Stimulated activated naive B cell treated with anti-CD40 and anti-IgM and Interleukin-4, amounts not matched to agents 10 μg/mL and 1 μg/mL and 100 μg/mL, for 72 hours (primary cell): ENCODE measurements around the gene SH3PXD2B.

Experiments
- ATAC-seq, 2 donors: fragments of 150-1000 bp; cut with Tn5 transposase; replicated peaks; 2 replicates each; pipeline ENCODE4 v1.10.0; 2021; ENCODE audit warnings: moderate library complexity in 1 of 2
- DNase-seq: peaks from one replicate; pipeline ENCODE4 v3.0.0; 2021
- H3K27ac Mint-ChIP-seq: one replicate; pipeline ENCODE4 v1.8.0; 2022; ENCODE audit warnings: mild to moderate bottlenecking, mixed read lengths
- H3K27me3 Mint-ChIP-seq, 2 donors: one replicate each; pipeline ENCODE4 v1.8.0; 2022; ENCODE audit warnings: mixed read lengths in 2 of 2
- H3K36me3 Mint-ChIP-seq, 2 donors: one replicate each; pipeline ENCODE4 v1.8.0; 2022; ENCODE audit warnings: mixed read lengths in 2 of 2, mild to moderate bottlenecking in 1 of 2
- H3K4me1 Mint-ChIP-seq, 2 donors: one replicate each; pipeline ENCODE4 v1.8.0; 2022; ENCODE audit warnings: mixed read lengths in 2 of 2, mild to moderate bottlenecking in 1 of 2
- H3K4me3 Mint-ChIP-seq, 2 donors: one replicate each; pipeline ENCODE4 v1.8.0; 2022; ENCODE audit warnings: mild to moderate bottlenecking in 2 of 2, mixed read lengths in 2 of 2, moderate library complexity in 1 of 2
- H3K9me3 Mint-ChIP-seq, 2 donors: one replicate each; pipeline ENCODE4 v1.8.0; 2022; ENCODE audit warnings: mixed read lengths in 2 of 2, mild to moderate bottlenecking in 1 of 2

The SH3PXD2B gene

GRCh38 chr5:172492097-172492840 lies 37.9 kb upstream of the SH3PXD2B start:
- Mint-ChIP-seq H3K36me3 (no peaks in the 10 kb centered on the region), H3K27me3 (peaks cover 9 to 27% of the 10 kb centered on the region in 2 donors), H3K4me1 (no peaks in the 10 kb centered on the region), H3K4me3 (no peak overlapping the region), H3K27ac (no peak overlapping the region), H3K9me3 (peaks cover 0 to 3% of the 10 kb centered on the region in 2 donors)
- ATAC-seq (no peak), DNase-seq (no peak)

- ATAC-seq (peak; percentile 16 to 22), DNase-seq (no peak)
- H3K9me3 Mint-ChIP-seq, result peaks cover 0 to 3% of the 10 kb centered on the region in 2 donors
- H3K36me3 Mint-ChIP-seq, result no peaks in the 10 kb centered on the region
- peaks cover 9 to 30% of the 10 kb centered on the region in 2 donors for H3K27me3 Mint-ChIP-seq
- H3K27ac Mint-ChIP-seq, result no peak overlapping the region
- no peaks in the 10 kb centered on the region for H3K4me1 Mint-ChIP-seq
- H3K4me3 Mint-ChIP-seq, result no peak overlapping the region
Measured at GRCh38 chr5:172491481-172491880, 37.2 kb upstream of the SH3PXD2B start.

GRCh38 chr5:172490514-172491461 lies 36.5 kb upstream of the SH3PXD2B start:
- H3K27me3 Mint-ChIP-seq, result peaks cover 9 to 29% of the 10 kb centered on the region in 2 donors
- DNase-seq (no peak), ATAC-seq (no peak)
- no peaks in the 10 kb centered on the region for H3K9me3 Mint-ChIP-seq
- H3K36me3 Mint-ChIP-seq, result no peaks in the 10 kb centered on the region
- no peak overlapping the region for H3K27ac Mint-ChIP-seq
- no peak overlapping the region for H3K4me3 Mint-ChIP-seq
- no peaks in the 10 kb centered on the region for H3K4me1 Mint-ChIP-seq

GRCh38 chr5:172488221-172488620 lies 33.9 kb upstream of the SH3PXD2B start:
- ATAC-seq (no peak), DNase-seq (no peak)
- Mint-ChIP-seq H3K36me3 (peaks cover 0 to 2% of the 10 kb centered on the region in 2 donors), H3K27me3 (peaks cover 9 to 13% of the 10 kb centered on the region in 2 donors), H3K4me1 (no peaks in the 10 kb centered on the region), H3K4me3 (no peak overlapping the region), H3K27ac (no peak overlapping the region), H3K9me3 (peaks cover 0 to 1% of the 10 kb centered on the region in 2 donors)

- H3K27ac Mint-ChIP-seq, result no peak overlapping the region
- peaks cover 0 to 1% of the 10 kb centered on the region in 2 donors for H3K9me3 Mint-ChIP-seq
- no peak for DNase-seq
- H3K36me3 Mint-ChIP-seq, result peaks cover 0 to 2% of the 10 kb centered on the region in 2 donors
- no peak for ATAC-seq
- no peak overlapping the region for H3K4me3 Mint-ChIP-seq
- H3K27me3 Mint-ChIP-seq, result peaks cover 9 to 13% of the 10 kb centered on the region in 2 donors
- H3K4me1 Mint-ChIP-seq, result no peaks in the 10 kb centered on the region
Measured at GRCh38 chr5:172487671-172488070, 33.3 kb upstream of the SH3PXD2B start.

- DNase-seq (no peak), ATAC-seq (no peak)
- Mint-ChIP-seq H3K9me3 (peaks cover 0 to 1% of the 10 kb centered on the region in 2 donors), H3K36me3 (peaks cover 0 to 2% of the 10 kb centered on the region in 2 donors), H3K4me1 (no peaks in the 10 kb centered on the region), H3K27ac (no peak overlapping the region), H3K27me3 (peaks cover 9 to 13% of the 10 kb centered on the region in 2 donors), H3K4me3 (no peak overlapping the region)
Measured at GRCh38 chr5:172486912-172487311, 32.6 kb upstream of the SH3PXD2B start.

GRCh38 chr5:172486451-172486850 lies 32.1 kb upstream of the SH3PXD2B start:
- H3K27me3 Mint-ChIP-seq, result peaks cover 9 to 13% of the 10 kb centered on the region in 2 donors
- peaks cover 0 to 1% of the 10 kb centered on the region in 2 donors for H3K9me3 Mint-ChIP-seq
- H3K4me3 Mint-ChIP-seq, result no peak overlapping the region
- H3K36me3 Mint-ChIP-seq, result peaks cover 0 to 2% of the 10 kb centered on the region in 2 donors
- ATAC-seq (no peak), DNase-seq (no peak)
- no peaks in the 10 kb centered on the region for H3K4me1 Mint-ChIP-seq
- H3K27ac Mint-ChIP-seq, result peak overlapping the region; percentile 16

- no peaks in the 10 kb centered on the region for H3K4me1 Mint-ChIP-seq
- H3K4me3 Mint-ChIP-seq, result no peak overlapping the region
- no peak overlapping the region for H3K27ac Mint-ChIP-seq
- no peak for DNase-seq
- no peak for ATAC-seq
- H3K36me3 Mint-ChIP-seq, result peaks cover 0 to 2% of the 10 kb centered on the region in 2 donors
- H3K9me3 Mint-ChIP-seq, result peaks cover 0 to 1% of the 10 kb centered on the region in 2 donors
- H3K27me3 Mint-ChIP-seq, result peaks cover 9 to 13% of the 10 kb centered on the region in 2 donors
Measured at GRCh38 chr5:172485511-172486202, 31.3 kb upstream of the SH3PXD2B start.

GRCh38 chr5:172484664-172485063 lies 30.3 kb upstream of the SH3PXD2B start:
- DNase-seq (no peak), ATAC-seq (no peak)
- H3K36me3 Mint-ChIP-seq, result peaks cover 0 to 2% of the 10 kb centered on the region in 2 donors
- H3K27ac Mint-ChIP-seq, result no peak overlapping the region
- no peak overlapping the region for H3K4me3 Mint-ChIP-seq
- peaks cover 0 to 1% of the 10 kb centered on the region in 2 donors for H3K9me3 Mint-ChIP-seq
- no peaks in the 10 kb centered on the region for H3K4me1 Mint-ChIP-seq
- H3K27me3 Mint-ChIP-seq, result peaks cover 9 to 13% of the 10 kb centered on the region in 2 donors

GRCh38 chr5:172482156-172483020 lies 28.1 kb upstream of the SH3PXD2B start:
- Mint-ChIP-seq H3K36me3 (peaks cover 0 to 2% of the 10 kb centered on the region in 2 donors), H3K9me3 (peaks cover 0 to 1% of the 10 kb centered on the region in 2 donors), H3K4me1 (peaks cover 0 to 2% of the 10 kb centered on the region in 2 donors), H3K27ac (no peak overlapping the region), H3K27me3 (peaks cover 0 to 11% of the 10 kb centered on the region in 2 donors), H3K4me3 (no peak overlapping the region)
- DNase-seq (no peak), ATAC-seq (no peak)

- peaks cover 3 to 4% of the 10 kb centered on the region in 2 donors for H3K27me3 Mint-ChIP-seq
- peaks cover 0 to 2% of the 10 kb centered on the region in 2 donors for H3K4me1 Mint-ChIP-seq
- H3K27ac Mint-ChIP-seq, result no peak overlapping the region
- H3K4me3 Mint-ChIP-seq, result no peak overlapping the region
- peaks cover 0 to 1% of the 10 kb centered on the region in 2 donors for H3K9me3 Mint-ChIP-seq
- no peak for DNase-seq
- H3K36me3 Mint-ChIP-seq, result peaks cover 0 to 2% of the 10 kb centered on the region in 2 donors
- ATAC-seq, result no peak
Measured at GRCh38 chr5:172481011-172481800, 26.9 kb upstream of the SH3PXD2B start.

GRCh38 chr5:172479784-172480115 lies 25.4 kb upstream of the SH3PXD2B start:
- Mint-ChIP-seq H3K27ac (no peak overlapping the region), H3K4me3 (no peak overlapping the region), H3K9me3 (peaks cover 0 to 1% of the 10 kb centered on the region in 2 donors), H3K36me3 (peaks cover 0 to 2% of the 10 kb centered on the region in 2 donors), H3K27me3 (peaks cover 4 to 5% of the 10 kb centered on the region in 2 donors), H3K4me1 (peaks cover 0 to 2% of the 10 kb centered on the region in 2 donors)
- DNase-seq, result no peak
- ATAC-seq, result no peak
